PFSK-1 (cell line): ENCODE measurements around the gene NPHS1.

Experiments
- FOXP2 ChIP-seq: optimal IDR thresholded peaks from 2 replicates; pipeline ENCODE3; 2011; ENCODE audit warnings: borderline replicate concordance, control low read depth, inconsistent platforms; ENCODE audit not compliant: insufficient read depth; ENCODE audit errors: extremely low read length, extremely low read depth
- POLR2AphosphoS5 ChIP-seq: IDR thresholded peaks from 2 replicates; pipeline ENCODE4 v1.6.1; 2012; ENCODE audit warnings: low read depth, mild to moderate bottlenecking, control low read depth, low read length, moderate library complexity
- REST ChIP-seq, 2 experiments: IDR thresholded peaks; 2 replicates each; pipeline versions ENCODE4 v1.6.1 to v1.8.0; 2011 to 2012; ENCODE audit warnings: low read depth in 2 of 2, low read length in 2 of 2, control low read depth in 1 of 2, inconsistent platforms in 1 of 2, mild to moderate bottlenecking in 1 of 2, moderate library complexity in 1 of 2; ENCODE audit not compliant: insufficient read depth in 1 of 2
- SIN3A ChIP-seq: IDR thresholded peaks from 2 replicates; pipeline ENCODE4 v1.6.1; 2012; ENCODE audit warnings: mild to moderate bottlenecking, low read length, moderate library complexity, borderline replicate concordance; ENCODE audit not compliant: insufficient read depth
- TAF1 ChIP-seq: IDR thresholded peaks from 2 replicates; pipeline ENCODE4 v1.6.1; 2012; ENCODE audit warnings: low read length, control low read depth, borderline replicate concordance; ENCODE audit not compliant: insufficient read depth

NPHS1 gene

GRCh38 chr19:35830986-35831385 lies 21.3 kb downstream of the NPHS1 start:
- TF ChIP-seq FOXP2 (no peak), REST (IDR thresholded peaks at IDR 0.05; ENCODE audit: insufficient read depth in 1 of 2, low read depth in 2 of 2, low read length in 2 of 2) (no peak), TAF1 (no peak), POLR2AphosphoS5 (no peak), SIN3A (no peak)

DNA sequence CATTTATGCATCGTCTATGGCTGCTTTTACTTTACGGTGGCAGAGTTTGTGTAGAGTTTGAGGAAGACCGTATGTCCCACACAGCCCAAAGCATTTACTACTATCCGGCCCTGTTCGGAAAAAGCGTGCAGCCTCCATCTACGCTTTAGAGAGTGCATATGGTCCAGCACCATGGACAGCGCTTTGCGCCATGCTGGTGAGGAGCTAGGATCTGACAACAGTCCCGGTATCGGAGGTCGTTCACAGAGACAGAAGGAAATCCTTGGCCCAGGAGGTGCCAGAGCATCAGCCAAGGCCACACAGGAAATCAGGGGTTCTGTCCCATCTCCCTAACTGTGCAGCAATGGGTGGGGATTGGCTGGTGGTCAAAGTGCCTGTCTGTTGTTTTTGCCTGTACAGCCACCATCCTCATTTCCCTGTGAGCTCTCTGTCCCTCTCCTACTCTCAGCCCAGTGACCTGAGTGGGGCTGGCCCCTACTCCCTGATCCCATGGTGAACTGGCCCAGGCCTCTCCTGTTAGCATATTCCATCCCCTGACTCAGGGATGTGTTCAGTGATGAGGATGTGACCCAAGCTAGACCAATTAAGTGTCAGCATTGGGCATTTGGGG lies 23.5 kb downstream of the NPHS1 start:
- no peak for TF ChIP-seq POLR2AphosphoS5
- TF ChIP-seq FOXP2, result no peak
- peak; percentile 99 to 100 for TF ChIP-seq REST (IDR thresholded peaks at IDR 0.05; ENCODE audit: insufficient read depth in 1 of 2, low read depth in 2 of 2, low read length in 2 of 2)
- TF ChIP-seq SIN3A, result peak; percentile 92; the same call in 1 of the 2 replicates

GRCh38 chr19:35824150-35824549 lies 28.2 kb downstream of the NPHS1 start:
- TF ChIP-seq FOXP2 (no peak), REST (IDR thresholded peaks at IDR 0.05; ENCODE audit: insufficient read depth in 1 of 2, low read depth in 2 of 2, low read length in 2 of 2) (no peak), TAF1 (no peak), POLR2AphosphoS5 (no peak), SIN3A (no peak)

GRCh38 chr19:35822579-35822978 lies 29.7 kb downstream of the NPHS1 start:
- TF ChIP-seq FOXP2 (no peak), REST (IDR thresholded peaks at IDR 0.05; ENCODE audit: insufficient read depth in 1 of 2, low read depth in 2 of 2, low read length in 2 of 2) (no peak), TAF1 (no peak), SIN3A (no peak), POLR2AphosphoS5 (no peak)

DNA sequence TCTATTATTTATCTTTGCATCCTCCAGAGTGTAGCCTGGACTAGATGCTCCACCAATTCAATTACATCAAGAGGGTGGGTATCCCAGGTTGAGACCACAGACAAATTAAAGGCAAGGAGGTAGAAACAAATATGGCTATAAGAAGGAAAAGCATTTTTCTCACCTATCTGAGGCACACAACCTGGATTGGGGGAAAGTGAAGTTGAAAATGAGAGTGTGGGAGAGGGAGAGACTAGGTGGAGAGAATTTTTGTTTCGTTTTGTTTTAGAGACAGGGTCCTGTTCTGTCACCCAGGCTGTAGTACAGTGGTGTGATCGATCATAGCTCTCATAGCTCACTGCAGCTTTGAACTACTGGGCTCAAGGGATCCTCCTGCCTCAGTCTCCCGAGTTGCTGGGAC lies 33.9 kb downstream of the NPHS1 start:
- TF ChIP-seq SIN3A (no peak), POLR2AphosphoS5 (no peak), REST (IDR thresholded peaks at IDR 0.05; ENCODE audit: insufficient read depth in 1 of 2, low read depth in 2 of 2, low read length in 2 of 2) (no peak), FOXP2 (no peak), TAF1 (no peak)
